Osteoblast (primary cell): ENCODE results near the gene TXNL4B. TPM values are rescaled to one million over a fixed set of nuclear protein-coding genes. Genes with fewer than 3 reads are reported as not detected.

ENCODE experiments used
- DNase-seq: peaks from one replicate; pipeline ENCODE4 v3.0.0; 2011; ENCODE audit warnings: low spot score, mixed read lengths; ENCODE audit not compliant: insufficient read length; ENCODE audit errors: missing footprints
- H2AFZ ChIP-seq: 2 replicates; pipeline ENCODE4 v1.6.0; 2011; ENCODE audit warnings: mild to moderate bottlenecking, low read length
- H3K27ac ChIP-seq: 2 replicates; pipeline ENCODE4 v1.5.1; 2011; ENCODE audit warnings: mild to moderate bottlenecking, low read depth, low read length, moderate library complexity
- H3K27me3 ChIP-seq: 2 replicates; pipeline ENCODE4 v1.6.0; 2012; ENCODE audit warnings: mild to moderate bottlenecking, control low read depth, inconsistent platforms, low read length, moderate library complexity; ENCODE audit not compliant: insufficient read depth
- H3K36me3 ChIP-seq: 2 replicates; pipeline ENCODE4 v1.5.1; 2011; ENCODE audit warnings: mild to moderate bottlenecking, low read length, control low read depth, moderate library complexity; ENCODE audit not compliant: insufficient read depth
- H3K4me1 ChIP-seq: 2 replicates; pipeline ENCODE4 v1.5.1; 2011; ENCODE audit warnings: mild to moderate bottlenecking, low read length, control low read depth, moderate library complexity; ENCODE audit not compliant: insufficient read depth
- H3K4me2 ChIP-seq: 2 replicates; pipeline ENCODE4 v1.6.0; 2011; ENCODE audit warnings: mild to moderate bottlenecking, low read length; ENCODE audit not compliant: insufficient read depth
- H3K4me3 ChIP-seq: fragments of 200-600 bp; sonication (generic); 3 replicates; pipeline ENCODE4 v1.5.1; 2012; ENCODE audit warnings: mild to moderate bottlenecking, low read length, inconsistent platforms; ENCODE audit not compliant: insufficient read depth
- H3K79me2 ChIP-seq: 2 replicates; pipeline ENCODE4 v1.6.0; 2012; ENCODE audit warnings: mild to moderate bottlenecking, low read length, control low read depth, inconsistent platforms; ENCODE audit not compliant: insufficient read depth
- H3K9me3 ChIP-seq: 2 replicates; pipeline ENCODE4 v1.5.1; 2011; ENCODE audit warnings: low read depth, low read length, control low read depth
- H4K20me1 ChIP-seq: 2 replicates; pipeline ENCODE4 v1.6.0; 2012; ENCODE audit warnings: mild to moderate bottlenecking, low read length, control low read depth; ENCODE audit not compliant: insufficient read depth
- CTCF ChIP-seq: IDR thresholded peaks from 2 replicates; pipeline ENCODE4 v1.5.1; 2011; ENCODE audit warnings: mild to moderate bottlenecking, low read depth, low read length, moderate library complexity; ENCODE audit errors: extremely low read depth
- total RNA-seq: library from RNA; depleted of rRNA; stranded (reverse); fragments of >200 nt; gene quantifications from 2 replicates; pipeline ENCODE4 v1.2.3, GENCODE V29; 2012

The TXNL4B gene
- total RNA-seq, 1 donor: 12.3 TPM

GRCh38 chr16:72137380-72138063 lies 44.1 kb upstream of the TXNL4B start:
- no peaks in the 10 kb centered on the region for H3K27me3 ChIP-seq
- H3K79me2 ChIP-seq: no peaks in the 10 kb centered on the region
- no peak for DNase-seq
- no peak overlapping the region for H3K27ac ChIP-seq
- H4K20me1 ChIP-seq: no peaks in the 10 kb centered on the region
- H3K4me2 ChIP-seq: no peak overlapping the region
- no peaks in the 10 kb centered on the region for H3K9me3 ChIP-seq
- H3K4me3 ChIP-seq: no peak overlapping the region
- H2AFZ ChIP-seq: no peak overlapping the region
- no peaks in the 10 kb centered on the region for H3K36me3 ChIP-seq
- no peak for TF ChIP-seq CTCF
- no peaks in the 10 kb centered on the region for H3K4me1 ChIP-seq

- Histone ChIP-seq H4K20me1 (no peaks in the 10 kb centered on the region), H3K27me3 (no peaks in the 10 kb centered on the region), H3K9me3 (no peaks in the 10 kb centered on the region), H3K27ac (no peak overlapping the region), H3K36me3 (no peaks in the 10 kb centered on the region), H3K79me2 (no peaks in the 10 kb centered on the region), H3K4me2 (no peak overlapping the region), H2AFZ (no peak overlapping the region), H3K4me3 (no peak overlapping the region), H3K4me1 (peaks cover 9% of the 10 kb centered on the region)
- DNase-seq: no peak
- TF ChIP-seq CTCF: no peak
These were observed 41.1 kb upstream of the TXNL4B start for GRCh38 chr16:72134507-72134906.

- no peaks in the 10 kb centered on the region for H3K9me3 ChIP-seq
- no peak overlapping the region for H3K4me2 ChIP-seq
- H3K4me3 ChIP-seq: no peak overlapping the region
- DNase-seq: no peak
- H3K27ac ChIP-seq: no peak overlapping the region
- no peaks in the 10 kb centered on the region for H3K36me3 ChIP-seq
- peaks cover 9% of the 10 kb centered on the region for H3K4me1 ChIP-seq
- no peak overlapping the region for H2AFZ ChIP-seq
- no peaks in the 10 kb centered on the region for H3K79me2 ChIP-seq
- TF ChIP-seq CTCF: no peak
- no peaks in the 10 kb centered on the region for H4K20me1 ChIP-seq
- H3K27me3 ChIP-seq: no peaks in the 10 kb centered on the region
These were observed 39.3 kb upstream of the TXNL4B start for GRCh38 chr16:72132726-72133125.

- DNase-seq: no peak
- Histone ChIP-seq H4K20me1 (no peaks in the 10 kb centered on the region), H3K27ac (no peak overlapping the region), H2AFZ (peak overlapping the region; percentile 35), H3K27me3 (no peaks in the 10 kb centered on the region), H3K4me1 (peaks cover 9% of the 10 kb centered on the region), H3K4me3 (no peak overlapping the region), H3K79me2 (no peaks in the 10 kb centered on the region), H3K4me2 (peak overlapping the region; percentile 23), H3K36me3 (no peaks in the 10 kb centered on the region), H3K9me3 (no peaks in the 10 kb centered on the region)
- TF ChIP-seq CTCF: no peak
These were observed 37.6 kb upstream of the TXNL4B start for GRCh38 chr16:72131036-72131435.
